COLO829 (cell line): ENCODE measurements around the gene FBXO2.

ENCODE experiments used
- DNase-seq: peaks from one replicate; pipeline ENCODE4 v3.0.0; 2012; ENCODE audit warnings: low spot score

FBXO2 gene

DNA sequence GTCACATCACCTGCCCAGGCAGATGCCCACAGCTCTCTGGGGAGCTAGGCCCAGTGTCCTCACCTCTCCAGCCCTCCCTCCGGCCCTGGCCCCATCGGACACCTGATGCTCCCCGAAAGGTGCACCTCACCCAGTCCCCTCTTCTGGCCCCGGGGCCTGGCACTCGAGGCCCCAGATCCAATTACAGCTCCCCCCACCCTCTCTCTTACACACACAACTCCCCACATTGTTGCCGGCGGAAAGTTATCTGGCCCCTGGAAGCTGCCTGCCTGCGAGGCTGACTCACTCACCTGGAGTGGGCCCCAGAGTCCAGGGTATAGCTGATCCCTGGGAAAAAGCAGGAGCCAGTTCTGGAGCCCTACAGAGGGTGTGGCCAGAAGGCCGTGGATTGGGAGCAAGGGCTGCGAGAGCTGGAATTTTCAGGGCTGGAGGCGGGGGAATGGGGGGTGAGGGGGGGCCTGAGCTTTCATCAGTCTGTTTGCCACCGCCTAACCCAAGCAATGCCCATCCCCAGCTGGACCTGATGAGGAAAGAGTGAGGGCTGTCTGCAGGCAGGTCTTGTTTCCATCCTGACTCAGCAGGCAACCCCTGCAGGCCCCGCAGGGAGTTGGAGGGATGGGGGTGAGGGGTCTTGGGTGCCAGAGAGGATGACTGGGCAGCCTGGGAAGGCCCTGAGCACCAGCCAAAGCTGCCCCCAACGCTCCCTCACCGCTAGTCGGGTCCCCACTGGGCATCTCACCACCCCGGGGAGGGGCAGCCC is 948 bp downstream of the FBXO2 start:
- DNase-seq: no peak

DNA sequence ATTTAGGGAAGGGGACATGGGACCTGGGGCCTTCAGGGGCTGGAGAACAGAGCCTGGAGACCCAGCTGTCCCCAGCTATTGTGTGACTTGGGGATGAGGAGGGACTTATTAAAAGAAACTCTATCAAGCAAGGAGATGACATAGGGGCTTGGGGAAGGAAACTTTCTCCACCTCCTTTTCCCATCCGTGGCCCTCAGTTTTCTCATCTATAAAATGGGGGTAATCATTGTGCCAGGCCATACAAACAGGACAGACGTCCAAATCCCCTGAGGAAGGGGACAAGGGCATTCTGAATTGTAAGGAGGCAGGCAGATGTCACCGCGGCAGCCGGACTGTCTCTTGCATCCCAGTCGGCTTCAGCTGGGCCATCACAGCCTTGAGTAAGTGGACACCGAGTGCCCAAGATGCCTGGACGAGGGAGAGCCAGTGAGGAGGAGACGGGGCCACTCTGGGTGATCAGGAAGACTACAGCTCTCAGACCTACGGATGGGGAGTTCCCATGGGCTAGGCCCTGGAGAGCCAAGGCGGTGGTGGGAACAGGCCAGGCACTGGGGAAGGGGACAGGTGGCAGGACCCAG is 1.9 kb downstream of the FBXO2 start:
- DNase-seq: no peak

DNA sequence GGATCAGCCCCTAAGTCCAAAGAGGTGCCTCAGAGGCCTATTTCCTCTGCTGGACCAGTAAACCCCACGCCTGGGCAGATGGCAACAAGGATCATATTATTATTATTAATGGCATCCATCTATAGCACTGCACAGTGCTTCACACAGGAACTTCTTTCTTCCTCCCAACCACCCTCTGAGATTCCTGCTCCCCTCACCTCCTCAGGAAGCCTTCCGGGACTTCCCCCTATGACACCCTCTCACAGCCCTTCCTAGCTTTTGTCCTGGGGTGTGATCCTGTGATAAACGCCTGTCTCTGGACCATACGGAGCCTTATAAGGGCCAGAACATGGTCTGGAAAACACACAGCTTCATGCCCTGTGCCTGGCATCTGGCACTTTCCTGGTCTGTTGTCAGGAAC is 3.2 kb downstream of the FBXO2 start:
- no peak for DNase-seq

DNA sequence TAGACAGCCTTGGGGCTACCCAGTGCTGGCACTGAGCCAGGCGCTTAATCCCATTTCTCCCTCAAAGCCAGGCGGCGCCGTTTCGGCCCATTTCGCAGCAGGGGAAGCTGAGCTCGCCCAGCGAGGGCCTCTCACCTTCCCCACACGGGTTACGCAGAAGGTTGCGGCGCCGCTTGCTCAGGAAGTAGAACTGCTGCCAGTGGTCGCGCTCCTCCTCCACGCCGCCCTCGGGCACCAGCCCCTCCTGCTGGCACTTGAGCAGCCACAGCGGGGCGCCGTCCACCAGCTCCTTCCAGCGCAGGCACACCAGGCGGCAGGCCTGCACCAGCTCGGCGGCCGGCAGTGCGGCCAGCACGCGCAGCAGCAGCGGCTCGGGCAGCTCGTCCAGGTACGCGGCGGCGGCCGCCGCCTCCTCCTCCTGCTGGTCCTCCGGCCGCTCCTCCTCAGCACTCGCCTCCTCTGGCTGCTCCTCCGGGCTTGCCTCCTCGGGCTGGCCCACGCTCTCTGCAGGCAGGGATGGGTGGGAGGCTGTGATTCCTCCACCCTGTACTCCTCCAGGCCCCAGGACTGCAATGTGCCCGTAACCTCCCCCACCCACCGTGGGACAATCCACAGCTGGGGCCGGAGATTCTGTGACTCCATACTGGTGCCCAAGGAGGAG is 3.8 kb downstream of the FBXO2 start:
- DNase-seq: peak; percentile 16

DNA sequence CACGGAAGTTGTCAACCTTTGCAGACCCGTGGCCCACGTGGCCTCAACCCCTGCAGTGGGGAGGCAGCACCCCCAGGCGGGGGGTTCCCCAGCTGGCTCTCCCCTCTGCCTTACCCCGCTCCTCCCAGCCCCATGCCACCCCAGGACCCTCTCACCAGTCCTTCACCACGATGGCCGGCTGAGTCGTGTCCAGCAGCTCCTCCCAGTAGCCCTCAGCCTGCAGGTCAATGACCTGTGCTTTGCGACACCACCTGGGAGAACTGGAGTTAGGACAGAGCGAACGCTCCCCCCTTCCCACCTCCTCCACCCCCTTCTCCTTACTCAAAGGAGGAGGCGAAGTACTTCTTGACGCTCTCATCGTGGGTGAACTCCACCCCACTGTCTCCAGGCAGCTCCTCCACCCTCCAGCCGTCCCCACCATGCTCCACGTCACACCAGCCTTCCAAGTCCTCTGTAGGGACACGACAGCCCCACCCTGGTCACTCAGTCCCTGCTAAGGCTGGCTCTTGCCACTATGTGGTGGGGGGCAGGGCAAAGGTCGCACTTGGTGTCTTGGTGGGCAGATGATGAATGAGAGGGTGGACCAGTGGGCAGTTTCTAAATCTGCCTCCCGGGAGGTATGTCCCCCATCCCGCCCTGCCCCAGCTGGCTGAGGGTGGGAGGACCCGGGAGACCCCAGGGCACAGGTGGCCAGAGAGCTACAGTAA is 4.5 kb downstream of the FBXO2 start:
- no peak for DNase-seq

DNA sequence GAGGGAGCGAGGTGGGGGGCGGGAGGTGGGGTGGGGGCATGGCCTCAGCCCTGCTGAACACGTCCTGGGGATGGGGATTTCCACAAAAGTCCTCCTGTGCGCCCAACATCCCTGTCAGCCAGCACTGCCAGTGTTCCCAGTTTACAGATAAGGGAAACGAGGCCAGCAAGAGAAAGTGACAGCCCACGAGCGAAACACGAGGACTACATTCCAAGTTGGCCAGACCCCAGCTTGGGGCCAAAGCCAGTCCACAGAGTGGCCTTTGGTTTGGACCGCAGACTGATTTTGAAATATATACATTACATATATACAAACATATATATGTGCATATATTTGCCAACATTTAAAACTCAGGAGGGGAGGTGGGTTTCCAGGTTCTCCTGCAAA is 5.0 kb downstream of the FBXO2 start:
- DNase-seq: no peak

DNA sequence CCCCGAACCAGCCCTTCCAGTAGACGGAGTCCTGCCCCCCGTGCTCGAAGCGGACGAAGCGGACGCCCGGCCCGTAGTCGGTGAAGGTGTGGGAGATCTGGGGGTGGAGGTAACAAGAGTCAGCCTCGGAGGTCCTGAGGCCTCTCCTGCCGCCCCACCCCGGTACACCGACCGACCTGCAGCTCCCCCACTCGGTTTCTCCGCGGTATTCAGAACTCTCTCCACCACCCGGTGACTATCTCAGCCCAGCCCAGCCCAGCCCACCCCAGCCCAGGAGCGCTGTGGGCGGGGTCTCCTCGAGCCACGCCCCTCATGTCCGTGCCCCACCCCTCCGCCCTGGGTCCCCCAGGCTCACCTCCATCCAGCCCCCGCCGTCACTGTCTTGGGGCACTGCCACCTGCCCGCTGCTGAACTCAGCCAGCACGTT is 5.5 kb downstream of the FBXO2 start:
- DNase-seq: no peak

DNA sequence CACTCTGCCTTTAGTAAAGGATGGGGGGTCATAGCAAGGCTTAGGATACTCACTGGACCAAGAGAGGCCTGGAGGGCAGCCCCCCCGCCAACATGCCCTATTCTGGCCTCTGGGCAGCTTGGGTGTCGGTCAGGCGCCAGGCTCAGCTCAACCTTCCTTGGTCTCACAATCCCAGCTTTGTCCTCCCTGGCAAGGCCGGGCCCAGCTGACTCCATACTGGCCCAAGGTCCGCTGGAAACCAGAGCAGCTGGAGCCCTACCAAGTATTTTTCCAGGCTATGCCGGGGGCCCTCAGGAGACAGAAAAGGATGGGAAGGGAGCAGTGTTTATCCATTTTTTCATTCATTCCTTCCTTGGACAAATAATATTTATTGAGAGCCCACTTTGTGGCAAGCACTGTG is 6.2 kb downstream of the FBXO2 start:
- DNase-seq: peak; percentile 73

DNA sequence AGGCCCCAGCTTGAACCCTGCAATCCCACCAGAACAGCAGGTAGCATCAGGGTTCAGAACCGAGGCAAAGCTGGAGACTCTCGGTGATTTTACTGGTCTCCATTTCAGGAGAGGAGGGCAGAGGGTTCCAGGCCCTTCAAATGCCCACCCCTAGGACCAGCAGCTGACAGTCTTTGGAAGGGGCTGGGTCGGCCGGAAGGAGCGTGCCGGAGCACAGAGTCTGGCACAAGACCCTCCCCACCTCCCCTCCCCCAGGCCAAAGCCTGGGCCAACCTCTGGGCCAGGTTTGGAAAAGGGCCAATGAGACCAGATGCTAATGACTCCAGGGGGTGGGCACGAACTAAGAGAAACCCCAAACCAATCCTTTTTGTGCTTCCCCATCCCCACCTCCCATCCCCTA is 6.9 kb downstream of the FBXO2 start:
- DNase-seq: no peak

DNA sequence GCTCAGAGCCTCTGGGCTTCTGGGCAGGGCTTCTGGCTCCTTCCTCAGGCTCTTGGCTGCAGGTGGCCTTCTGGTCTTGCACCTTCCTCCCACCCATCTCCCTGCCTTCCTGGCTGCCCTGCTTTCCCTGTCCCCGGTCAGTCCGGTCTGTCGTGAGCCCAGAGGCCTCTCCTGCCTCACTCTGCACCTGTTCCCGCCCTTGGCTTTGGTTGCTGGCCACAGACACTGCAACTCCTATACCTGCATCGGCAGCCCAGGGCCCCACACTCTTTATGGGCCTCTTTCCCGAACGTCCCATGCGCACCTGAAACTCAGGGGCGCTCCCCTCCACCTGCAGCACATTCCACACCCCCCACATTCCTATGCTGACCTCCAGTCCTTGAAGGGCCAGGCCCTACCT is 7.9 kb downstream of the FBXO2 start:
- no peak for DNase-seq

DNA sequence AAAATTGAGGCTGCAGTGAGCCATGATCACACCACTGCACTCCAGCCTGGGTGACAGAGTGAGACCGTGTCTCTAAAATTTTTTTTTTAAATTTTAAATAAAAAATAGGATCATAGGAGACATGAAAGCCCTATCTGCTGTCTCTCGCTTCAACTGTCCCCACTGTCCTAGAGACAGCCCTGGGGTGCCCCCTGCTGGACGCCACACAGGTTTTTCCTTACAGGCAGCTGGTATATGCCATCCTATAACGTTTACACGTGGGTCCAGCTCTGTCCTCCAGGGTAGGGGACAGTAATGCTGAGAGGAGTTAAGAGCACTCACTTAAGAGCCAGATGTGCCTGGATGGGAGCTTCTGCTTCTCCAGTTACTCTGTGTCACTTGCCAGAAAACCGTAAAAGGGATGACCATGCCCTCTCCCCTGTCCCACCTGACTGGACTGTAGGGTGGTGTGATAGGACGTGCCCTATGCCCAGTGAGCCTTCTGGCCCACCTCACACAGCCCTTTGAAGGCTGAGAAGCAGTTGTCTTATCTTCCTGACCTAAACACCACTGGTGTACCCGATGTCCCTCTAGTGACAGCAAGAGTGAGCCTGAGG is 8.5 kb downstream of the FBXO2 start:
- peak; percentile 47 for DNase-seq

DNA sequence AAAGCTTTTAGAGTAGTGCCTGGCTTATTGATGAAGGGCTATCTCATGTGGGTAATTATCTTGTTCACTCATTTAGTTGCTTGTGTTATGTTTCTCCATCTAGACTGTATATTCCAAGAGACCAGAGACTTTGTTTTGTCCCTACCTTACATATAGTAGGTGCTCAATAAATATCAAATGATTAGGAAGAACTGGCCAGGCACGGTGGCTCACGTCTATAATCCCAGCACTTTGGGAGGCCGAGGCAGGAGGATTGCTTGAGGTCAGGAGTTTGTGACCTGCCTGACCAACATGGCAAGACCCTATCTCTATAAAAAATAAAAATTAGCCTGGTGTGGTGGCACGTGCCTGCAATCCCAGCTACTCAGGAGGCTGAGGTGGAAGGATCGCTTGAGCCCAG is 9.0 kb downstream of the FBXO2 start:
- DNase-seq: no peak

DNA sequence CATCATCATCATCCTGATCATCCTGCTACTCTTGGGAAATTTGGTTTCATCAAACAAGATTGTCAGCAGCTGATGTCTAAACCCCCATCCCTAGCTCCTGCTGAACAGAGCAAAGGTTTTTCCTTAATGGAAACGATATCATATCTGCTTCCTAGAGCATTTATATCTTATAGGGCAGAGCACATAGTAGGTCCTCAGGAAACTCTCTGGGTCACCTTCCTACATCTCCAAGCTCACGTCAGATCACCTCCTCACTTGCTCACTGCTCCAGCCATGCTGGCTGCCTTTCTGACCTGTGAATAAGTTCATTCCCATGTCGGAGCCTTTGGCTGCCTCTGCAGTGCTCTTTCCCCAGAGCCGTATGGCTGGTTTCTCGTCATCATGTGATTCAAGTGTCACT is 10.4 kb downstream of the FBXO2 start:
- no peak for DNase-seq

DNA sequence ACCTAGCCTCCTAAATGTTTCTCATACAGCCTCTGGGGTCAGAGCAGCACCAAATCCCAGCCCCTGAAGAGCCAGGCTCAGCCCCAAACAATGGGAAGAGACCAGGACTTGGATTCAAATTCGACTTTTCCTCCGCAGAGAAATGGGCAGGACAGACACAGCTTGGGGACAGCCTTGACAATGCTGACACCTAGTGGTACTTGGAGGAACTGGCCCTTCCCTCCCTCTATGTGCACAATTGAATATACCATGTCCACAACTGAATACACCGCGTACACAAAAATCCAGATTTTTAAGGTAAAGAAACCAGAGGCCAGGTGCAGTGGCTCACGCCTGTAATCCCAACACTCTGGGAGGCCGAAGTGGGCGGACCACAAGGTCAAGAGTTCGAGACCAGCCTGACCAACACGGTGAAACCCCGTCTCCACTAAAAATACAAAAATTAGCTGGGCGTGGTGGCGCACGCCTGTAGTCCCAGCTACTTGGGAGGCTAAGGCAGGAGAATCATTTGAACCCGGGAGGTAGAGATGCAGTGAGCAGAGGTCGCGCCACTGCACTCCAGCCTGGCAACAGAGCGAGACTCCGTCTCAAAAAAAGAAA is 11.7 kb downstream of the FBXO2 start:
- peak; percentile 74 for DNase-seq

DNA sequence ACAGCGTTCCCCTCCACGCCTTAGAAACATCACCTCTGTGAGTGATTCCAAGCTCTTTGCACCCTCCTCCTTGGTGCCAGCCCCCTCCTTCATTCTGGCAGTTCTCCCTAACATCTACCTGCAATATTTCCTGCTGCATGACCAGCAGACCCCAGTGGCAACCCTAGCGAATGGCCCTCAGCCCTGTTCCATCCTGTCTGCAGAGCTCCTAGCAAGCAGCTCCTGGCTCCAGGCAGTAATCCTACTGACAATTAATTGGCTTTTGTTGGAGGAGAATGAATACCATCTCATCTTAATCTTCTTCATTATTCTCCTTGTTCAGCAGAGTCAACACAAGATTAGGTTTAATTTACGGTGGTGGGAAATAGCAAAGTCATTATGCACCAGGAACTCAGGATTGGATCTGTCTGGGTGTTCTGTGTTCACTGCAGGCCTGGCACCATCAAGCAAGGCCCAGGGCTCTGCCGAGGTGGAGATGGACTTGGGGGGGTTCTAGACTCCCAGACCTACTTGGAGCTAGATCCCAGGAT is 12.4 kb downstream of the FBXO2 start:
- no peak for DNase-seq

DNA sequence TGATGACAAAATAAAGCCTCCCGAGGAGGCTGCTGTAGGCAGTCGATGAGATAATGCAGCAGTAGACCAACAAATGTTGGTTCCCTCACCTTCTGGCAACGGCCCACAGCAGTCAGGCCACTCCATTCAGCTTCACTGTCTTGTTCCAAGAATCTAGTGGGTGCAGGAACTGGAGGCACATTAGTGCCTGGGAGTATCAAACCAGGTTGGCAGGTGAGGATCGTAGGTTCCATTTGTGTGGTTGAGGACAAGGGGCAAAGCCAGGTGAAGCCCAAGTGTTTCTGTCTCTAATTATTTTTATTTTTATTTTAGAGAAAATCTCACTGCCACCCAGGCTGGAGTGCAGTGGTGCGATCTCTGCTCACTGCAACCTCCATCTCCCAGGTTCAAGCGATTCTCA is 13.3 kb downstream of the FBXO2 start:
- DNase-seq: no peak

DNA sequence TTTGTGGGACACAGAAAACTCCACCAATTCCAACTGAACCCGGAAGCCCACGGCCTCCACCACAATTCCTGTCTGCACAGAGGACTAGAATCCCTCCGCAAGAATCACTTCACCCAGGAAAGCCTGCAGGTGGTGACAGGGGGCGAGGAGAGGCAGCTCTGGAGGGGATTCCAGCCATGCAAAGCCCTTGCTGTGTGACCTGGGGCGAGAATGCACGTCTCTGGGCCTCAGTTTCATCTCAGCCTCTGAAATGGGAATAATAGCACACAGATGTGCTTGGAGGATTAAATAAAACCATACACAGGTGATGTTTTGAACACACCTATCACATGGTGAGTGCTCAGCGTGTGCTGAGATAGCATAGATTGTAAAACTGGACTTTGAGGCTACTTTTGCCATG is 14.1 kb downstream of the FBXO2 start:
- no peak for DNase-seq

DNA sequence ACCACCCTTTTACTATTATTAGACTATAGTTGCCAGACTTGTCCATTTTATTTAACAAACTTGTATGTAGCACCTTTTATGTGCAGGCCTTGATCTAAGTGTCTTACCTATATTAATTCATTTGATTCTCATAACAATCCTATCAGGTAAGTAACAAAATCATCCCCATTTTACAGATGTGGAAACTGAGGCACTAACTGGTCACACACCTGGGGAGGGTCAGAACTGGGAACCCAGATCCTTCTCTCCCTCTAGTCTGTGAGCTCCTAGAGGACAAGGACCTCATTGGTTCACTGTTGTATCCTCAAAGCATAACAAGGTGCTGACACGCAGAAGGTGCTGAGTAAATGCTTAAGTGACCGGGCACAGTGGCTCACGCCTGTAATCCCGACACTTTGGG is 14.9 kb downstream of the FBXO2 start:
- DNase-seq: no peak

DNA sequence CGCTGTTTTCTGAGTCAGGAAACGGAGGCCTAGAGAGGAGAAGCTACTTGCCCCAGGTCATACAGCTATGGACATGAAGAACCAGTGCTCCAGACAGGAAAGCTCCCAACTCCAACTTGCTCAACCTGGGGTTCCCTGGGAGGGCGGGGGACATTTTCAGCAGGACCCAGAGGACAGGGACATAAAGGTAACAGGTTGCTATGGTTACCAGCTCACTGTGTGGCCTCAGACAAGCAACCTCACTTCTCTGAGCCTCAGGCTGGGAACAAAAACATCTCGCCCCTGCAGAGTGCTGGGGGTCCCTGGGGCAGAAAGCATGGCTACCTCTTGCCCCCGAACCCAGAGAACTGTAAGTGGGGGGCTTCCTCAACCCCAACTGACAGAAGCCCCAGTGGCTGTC is 16.1 kb downstream of the FBXO2 start:
- no peak for DNase-seq

DNA sequence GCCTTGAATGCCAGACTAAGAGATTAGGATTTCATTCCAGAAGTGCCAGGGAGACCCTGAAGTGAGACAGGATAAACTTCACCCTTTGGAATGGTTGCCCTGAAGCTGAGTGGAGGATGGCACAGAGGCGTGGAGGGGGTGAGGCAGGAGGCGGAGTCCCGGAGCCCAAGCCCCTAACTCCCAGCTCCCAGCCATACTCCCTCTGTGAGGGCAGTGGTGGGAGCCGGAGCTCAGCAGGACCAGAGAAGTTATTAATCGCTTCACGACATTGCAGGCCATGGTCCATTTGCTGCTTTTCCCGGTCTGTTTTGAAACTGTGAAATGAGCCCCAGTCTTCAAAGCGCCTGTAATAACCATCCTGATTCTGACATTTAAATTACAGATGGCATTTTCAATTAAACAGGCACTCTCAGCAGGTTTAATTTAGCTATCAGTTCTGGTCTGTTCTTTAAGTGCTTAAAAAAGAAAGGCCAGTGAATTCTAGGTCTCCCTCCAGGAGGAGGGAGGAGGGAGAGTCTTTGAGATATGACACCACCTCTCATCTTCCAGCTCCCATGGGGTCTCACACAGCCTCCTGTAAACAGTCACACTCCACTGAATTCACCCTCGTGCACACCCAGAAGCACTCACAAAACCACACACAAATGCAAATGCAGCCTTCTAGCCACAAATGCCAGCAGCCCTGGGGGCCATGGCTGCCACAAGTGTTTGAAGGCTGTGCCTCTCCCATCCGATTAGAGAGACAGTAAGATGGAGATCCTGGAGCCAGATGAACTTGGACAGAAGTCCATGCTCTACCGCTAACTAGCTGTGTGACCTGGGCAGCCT is 19.6 kb downstream of the FBXO2 start:
- no peak for DNase-seq
